ENCODE results near the gene PTPA.
"Not testable (repeated sequence)": the region's sequence is repeated elsewhere in the genome, so short reads cannot be mapped to it uniquely, and the experiment has no call there.

The PTPA gene

GRCh38 chr9:129105857-129106694 is 5.1 kb upstream of the PTPA start:
- no peak for DNase-seq
- in situ Hi-C loops (cut with MboI; ENCODE audit: low pct_unique_long_range_greater_than_20kb, low sequenced_read_pairs): no loop called here

GRCh38 chr9:129107651-129108050 is 3.6 kb upstream of the PTPA start:
- in situ Hi-C loops (cut with MboI; ENCODE audit: low pct_unique_long_range_greater_than_20kb, low sequenced_read_pairs): no loop called here

GRCh38 chr9:129108083-129108804 is 3.0 kb upstream of the PTPA start:
- in situ Hi-C loops (cut with MboI; ENCODE audit: low pct_unique_long_range_greater_than_20kb, low sequenced_read_pairs): no loop called here

More at GRCh38 chr9:129107651-129108050, 3.6 kb upstream of the PTPA start:
- no peak for DNase-seq

GRCh38 chr9:129108805-129109536 is 2.2 kb upstream of the PTPA start:
- in situ Hi-C loops (cut with MboI; ENCODE audit: low pct_unique_long_range_greater_than_20kb, low sequenced_read_pairs): no loop called here
- no peak for DNase-seq

More at GRCh38 chr9:129108083-129108804, 3.0 kb upstream of the PTPA start:
- DNase-seq: no peak

- in situ Hi-C loops (cut with MboI; ENCODE audit: low pct_unique_long_range_greater_than_20kb, low sequenced_read_pairs): no loop called here
- peak; percentile 22 for DNase-seq
Measured at GRCh38 chr9:129109537-129109903, 1.7 kb upstream of the PTPA start.

GRCh38 chr9:129109952-129110739 is 1.1 kb upstream of the PTPA start:
- in situ Hi-C loops (cut with MboI; ENCODE audit: low pct_unique_long_range_greater_than_20kb, low sequenced_read_pairs): no loop called here

GRCh38 chr9:129111528-129112151 is 425 bp downstream of the PTPA start:
- peak; percentile 44 for DNase-seq
- in situ Hi-C loops (cut with MboI; ENCODE audit: low pct_unique_long_range_greater_than_20kb, low sequenced_read_pairs): no loop called here

More at GRCh38 chr9:129109952-129110739, 1.1 kb upstream of the PTPA start:
- peak; percentile 7 for DNase-seq

GRCh38 chr9:129112526-129112925 is 1.3 kb downstream of the PTPA start:
- in situ Hi-C loops (cut with MboI; ENCODE audit: low pct_unique_long_range_greater_than_20kb, low sequenced_read_pairs); DNase-seq: not testable (repeated sequence)

- in situ Hi-C loops (cut with MboI; ENCODE audit: low pct_unique_long_range_greater_than_20kb, low sequenced_read_pairs): no loop called here
- DNase-seq: peak; percentile 11
Measured at GRCh38 chr9:129113645-129114304, 2.6 kb downstream of the PTPA start.

GRCh38 chr9:129118799-129119198 is 7.6 kb downstream of the PTPA start:
- in situ Hi-C loops (cut with MboI; ENCODE audit: low pct_unique_long_range_greater_than_20kb, low sequenced_read_pairs): no loop called here
- DNase-seq: no peak

GRCh38 chr9:129121483-129121882 is 10.3 kb downstream of the PTPA start:
- in situ Hi-C loops (cut with MboI; ENCODE audit: low pct_unique_long_range_greater_than_20kb, low sequenced_read_pairs): no loop called here

GRCh38 chr9:129122133-129122532 is 10.9 kb downstream of the PTPA start:
- in situ Hi-C loops (cut with MboI; ENCODE audit: low pct_unique_long_range_greater_than_20kb, low sequenced_read_pairs): no loop called here

More at GRCh38 chr9:129121483-129121882, 10.3 kb downstream of the PTPA start:
- DNase-seq: no peak

GRCh38 chr9:129122976-129123375 is 11.8 kb downstream of the PTPA start:
- in situ Hi-C loops (cut with MboI; ENCODE audit: low pct_unique_long_range_greater_than_20kb, low sequenced_read_pairs): not testable (repeated sequence)

More at GRCh38 chr9:129122133-129122532, 10.9 kb downstream of the PTPA start:
- DNase-seq: no peak

GRCh38 chr9:129124506-129125069 is 13.4 kb downstream of the PTPA start:
- in situ Hi-C loops (cut with MboI; ENCODE audit: low pct_unique_long_range_greater_than_20kb, low sequenced_read_pairs): loop anchor here (25.0 kb wide), 1 partner anchor 663 kb away; no protein-coding TSS in a partner anchor
- no peak for DNase-seq

More at GRCh38 chr9:129122976-129123375, 11.8 kb downstream of the PTPA start:
- DNase-seq: not testable (repeated sequence)

- in situ Hi-C loops (cut with MboI; ENCODE audit: low pct_unique_long_range_greater_than_20kb, low sequenced_read_pairs): loop anchor here (25.0 kb wide), 1 partner anchor 662 kb away; no protein-coding TSS in a partner anchor
- DNase-seq: no peak
Measured at GRCh38 chr9:129125478-129125877, 14.3 kb downstream of the PTPA start.

GRCh38 chr9:129126749-129127618 is 15.8 kb downstream of the PTPA start:
- DNase-seq: no peak
- in situ Hi-C loops (cut with MboI; ENCODE audit: low pct_unique_long_range_greater_than_20kb, low sequenced_read_pairs): loop anchor here (25.0 kb wide), 1 partner anchor 660 kb away; no protein-coding TSS in a partner anchor

Data from KBM-7 (cell line).